ENCODE results near the gene PSAT1.

DNA sequence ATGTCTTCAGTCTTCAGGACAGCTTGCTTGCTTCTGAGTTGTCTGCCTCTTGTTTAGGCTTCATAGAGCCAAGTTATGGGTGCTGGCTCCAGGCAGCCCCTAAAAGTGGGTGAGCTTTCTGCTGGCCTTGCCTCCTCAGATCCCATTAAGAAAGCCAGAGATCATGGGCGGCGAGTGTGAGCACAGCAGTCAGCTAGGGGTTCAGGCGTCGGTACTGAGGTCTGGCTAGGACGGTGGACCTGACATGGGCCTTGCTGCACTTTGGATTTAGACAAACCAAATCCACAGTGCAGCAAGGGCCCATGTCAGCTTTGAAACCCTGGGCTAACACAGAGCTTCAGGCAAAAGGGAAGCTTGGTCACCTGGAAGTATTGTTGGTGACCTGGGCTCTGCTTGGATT, 17.6 kb downstream of the PSAT1 start:
- TF ChIP-seq GATA3 (IDR thresholded peaks at IDR 0.05; ENCODE audit: low read depth, low read length): no peak
- no peak for TF ChIP-seq GATA2 (IDR thresholded peaks at IDR 0.05; ENCODE audit: low read depth, low read length)
